ENCODE data around the gene TRAK1.

Gene TRAK1

DNA sequence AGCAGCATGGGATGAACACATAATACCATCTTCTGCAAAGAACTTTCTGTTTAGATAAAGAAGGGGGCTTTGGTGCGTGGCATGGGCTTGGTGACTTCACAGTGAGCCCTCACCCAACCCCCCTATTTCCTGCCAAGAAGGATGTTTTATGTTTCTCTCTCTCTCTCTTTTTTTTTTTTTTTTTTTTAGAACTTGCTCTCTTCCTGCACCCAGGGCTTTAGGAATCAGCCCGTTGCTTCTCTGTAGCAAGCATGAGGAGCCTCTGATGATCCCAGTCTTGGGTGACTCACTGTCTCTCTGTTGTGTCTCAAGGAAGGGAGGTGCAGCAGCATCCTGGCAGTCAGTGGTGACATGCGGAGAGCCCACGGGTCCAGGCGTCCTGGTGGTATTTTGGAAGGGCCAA lies 125.8 kb downstream of the TRAK1 start:
- Histone ChIP-seq H3K4me3 (ENCODE audit: low read length) (no peak overlapping the region), H3K9me3 (ENCODE audit: insufficient read depth, low read length) (no peaks in the 10 kb centered on the region), H4K20me1 (ENCODE audit: insufficient read depth, low read length) (0 out of 2 replicates have a peak, but pooled peaks cover 5% of the 10 kb centered on the region), H3K36me3 (replicated peaks; ENCODE audit: low read depth, low read length) (peaks cover 75% of the 10 kb centered on the region), H3K27ac (ENCODE audit: low read length) (no peak overlapping the region), H3K4me1 (ENCODE audit: low read length) (no peaks in the 10 kb centered on the region), H3K9ac (ENCODE audit: low read length) (no peak overlapping the region), H3K4me2 (ENCODE audit: low read length) (no peak overlapping the region), H3K27me3 (ENCODE audit: low read depth, low read length) (no peaks in the 10 kb centered on the region), H3K79me2 (ENCODE audit: low read length) (no peaks in the 10 kb centered on the region), H2AFZ (ENCODE audit: low read depth, low read length) (no peak overlapping the region)
- no peak for TF ChIP-seq EZH2phosphoT487 (IDR thresholded peaks at IDR 0.05; ENCODE audit: low read depth)
- TF ChIP-seq, protein P1, sequence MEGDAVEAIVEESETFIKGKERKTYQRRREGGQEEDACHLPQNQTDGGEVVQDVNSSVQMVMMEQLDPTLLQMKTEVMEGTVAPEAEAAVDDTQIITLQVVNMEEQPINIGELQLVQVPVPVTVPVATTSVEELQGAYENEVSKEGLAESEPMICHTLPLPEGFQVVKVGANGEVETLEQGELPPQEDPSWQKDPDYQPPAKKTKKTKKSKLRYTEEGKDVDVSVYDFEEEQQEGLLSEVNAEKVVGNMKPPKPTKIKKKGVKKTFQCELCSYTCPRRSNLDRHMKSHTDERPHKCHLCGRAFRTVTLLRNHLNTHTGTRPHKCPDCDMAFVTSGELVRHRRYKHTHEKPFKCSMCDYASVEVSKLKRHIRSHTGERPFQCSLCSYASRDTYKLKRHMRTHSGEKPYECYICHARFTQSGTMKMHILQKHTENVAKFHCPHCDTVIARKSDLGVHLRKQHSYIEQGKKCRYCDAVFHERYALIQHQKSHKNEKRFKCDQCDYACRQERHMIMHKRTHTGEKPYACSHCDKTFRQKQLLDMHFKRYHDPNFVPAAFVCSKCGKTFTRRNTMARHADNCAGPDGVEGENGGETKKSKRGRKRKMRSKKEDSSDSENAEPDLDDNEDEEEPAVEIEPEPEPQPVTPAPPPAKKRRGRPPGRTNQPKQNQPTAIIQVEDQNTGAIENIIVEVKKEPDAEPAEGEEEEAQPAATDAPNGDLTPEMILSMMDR (IDR thresholded peaks at IDR 0.05; ENCODE audit: low read depth, low read length) = no peak

DNA sequence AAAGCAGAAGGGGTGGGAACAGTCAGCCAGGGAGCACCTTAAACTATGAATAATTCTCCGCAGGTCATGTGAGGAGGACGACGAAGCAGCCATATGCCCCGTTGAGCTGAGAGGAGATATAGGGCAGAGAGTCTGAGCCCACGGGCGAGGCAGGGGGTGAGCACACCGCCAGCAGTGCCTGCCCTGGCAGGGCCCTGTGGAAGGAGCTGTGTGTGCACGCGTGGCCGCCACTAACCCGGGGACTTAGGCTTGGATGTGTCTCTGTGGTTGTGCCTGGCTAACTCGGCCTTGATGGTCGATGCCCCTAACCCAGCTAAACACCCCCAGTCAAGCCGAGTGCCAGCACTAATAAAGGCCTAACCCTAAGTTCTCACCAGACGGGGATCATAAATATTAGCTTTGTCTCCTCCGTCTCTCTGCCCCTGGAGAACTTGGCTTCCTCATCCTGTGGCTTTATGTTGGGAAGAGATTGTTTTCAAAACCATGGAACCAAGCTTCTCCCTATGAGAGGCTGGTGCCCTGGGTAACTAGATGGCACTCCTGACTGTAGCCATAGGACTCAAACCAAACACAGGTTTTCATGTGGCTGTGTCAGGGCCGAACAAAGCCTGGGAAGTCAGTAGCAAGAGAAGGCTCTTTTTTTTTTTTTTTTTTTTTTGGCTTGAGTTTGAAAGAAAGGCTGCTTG lies 129.4 kb downstream of the TRAK1 start:
- no peaks in the 10 kb centered on the region for H3K79me2 ChIP-seq (ENCODE audit: low read length)
- peaks cover 81% of the 10 kb centered on the region for H3K36me3 ChIP-seq (replicated peaks; ENCODE audit: low read depth, low read length)
- TF ChIP-seq EZH2phosphoT487 (IDR thresholded peaks at IDR 0.05; ENCODE audit: low read depth) = no peak
- TF ChIP-seq, protein P1 (IDR thresholded peaks at IDR 0.05; ENCODE audit: low read depth, low read length) = no peak
- H2AFZ ChIP-seq (ENCODE audit: low read depth, low read length) = no peak overlapping the region
- H4K20me1 ChIP-seq (ENCODE audit: insufficient read depth, low read length) = 0 out of 2 replicates have a peak, but pooled peaks cover 3% of the 10 kb centered on the region
- no peaks in the 10 kb centered on the region for H3K27me3 ChIP-seq (ENCODE audit: low read depth, low read length)
- no peak overlapping the region for H3K9ac ChIP-seq (ENCODE audit: low read length)
- H3K27ac ChIP-seq (ENCODE audit: low read length) = no peak overlapping the region
- H3K4me2 ChIP-seq (ENCODE audit: low read length) = no peak overlapping the region
- no peaks in the 10 kb centered on the region for H3K9me3 ChIP-seq (ENCODE audit: insufficient read depth, low read length)
- H3K4me1 ChIP-seq (ENCODE audit: low read length) = no peaks in the 10 kb centered on the region
- no peak overlapping the region for H3K4me3 ChIP-seq (ENCODE audit: low read length)

DNA sequence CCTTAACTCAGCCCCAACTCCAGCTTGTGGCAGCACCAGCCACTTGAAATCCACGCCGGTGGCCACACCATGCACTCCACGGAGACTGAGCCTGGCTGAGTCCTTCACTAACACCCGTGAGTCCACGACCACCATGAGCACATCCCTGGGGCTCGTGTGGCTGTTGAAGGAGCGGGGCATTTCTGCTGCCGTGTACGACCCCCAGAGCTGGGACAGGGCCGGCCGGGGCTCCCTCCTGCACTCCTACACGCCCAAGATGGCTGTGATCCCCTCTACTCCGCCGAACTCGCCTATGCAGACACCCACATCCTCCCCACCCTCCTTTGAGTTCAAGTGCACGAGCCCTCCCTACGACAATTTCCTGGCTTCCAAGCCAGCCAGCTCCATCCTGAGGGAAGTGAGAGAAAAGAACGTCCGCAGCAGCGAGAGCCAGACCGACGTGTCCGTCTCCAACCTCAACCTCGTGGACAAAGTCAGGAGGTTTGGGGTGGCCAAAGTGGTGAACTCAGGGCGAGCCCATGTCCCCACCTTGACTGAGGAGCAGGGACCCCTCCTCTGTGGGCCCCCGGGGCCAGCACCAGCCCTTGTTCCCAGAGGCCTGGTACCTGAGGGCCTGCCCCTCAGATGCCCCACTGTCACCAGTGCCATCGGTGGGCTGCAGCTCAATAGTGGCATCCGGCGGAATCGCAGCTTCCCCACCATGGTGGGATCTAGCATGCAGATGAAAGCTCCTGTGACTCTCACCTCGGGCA lies 132.0 kb downstream of the TRAK1 start:
- H3K36me3 ChIP-seq (replicated peaks; ENCODE audit: low read depth, low read length) = peaks cover 69% of the 10 kb centered on the region
- peaks cover 7% of the 10 kb centered on the region for H4K20me1 ChIP-seq (ENCODE audit: insufficient read depth, low read length)
- H3K4me1 ChIP-seq (ENCODE audit: low read length) = no peaks in the 10 kb centered on the region
- no peak overlapping the region for H3K27ac ChIP-seq (ENCODE audit: low read length)
- no peak overlapping the region for H3K4me2 ChIP-seq (ENCODE audit: low read length)
- H3K4me3 ChIP-seq (ENCODE audit: low read length) = no peak overlapping the region
- no peaks in the 10 kb centered on the region for H3K27me3 ChIP-seq (ENCODE audit: low read depth, low read length)
- H3K79me2 ChIP-seq (ENCODE audit: low read length) = no peaks in the 10 kb centered on the region
- TF ChIP-seq EZH2phosphoT487 (IDR thresholded peaks at IDR 0.05; ENCODE audit: low read depth) = no peak
- TF ChIP-seq, protein P1 (IDR thresholded peaks at IDR 0.05; ENCODE audit: low read depth, low read length) = no peak
- no peak overlapping the region for H3K9ac ChIP-seq (ENCODE audit: low read length)
- H3K9me3 ChIP-seq (ENCODE audit: insufficient read depth, low read length) = no peaks in the 10 kb centered on the region
- H2AFZ ChIP-seq (ENCODE audit: low read depth, low read length) = no peak overlapping the region

DNA sequence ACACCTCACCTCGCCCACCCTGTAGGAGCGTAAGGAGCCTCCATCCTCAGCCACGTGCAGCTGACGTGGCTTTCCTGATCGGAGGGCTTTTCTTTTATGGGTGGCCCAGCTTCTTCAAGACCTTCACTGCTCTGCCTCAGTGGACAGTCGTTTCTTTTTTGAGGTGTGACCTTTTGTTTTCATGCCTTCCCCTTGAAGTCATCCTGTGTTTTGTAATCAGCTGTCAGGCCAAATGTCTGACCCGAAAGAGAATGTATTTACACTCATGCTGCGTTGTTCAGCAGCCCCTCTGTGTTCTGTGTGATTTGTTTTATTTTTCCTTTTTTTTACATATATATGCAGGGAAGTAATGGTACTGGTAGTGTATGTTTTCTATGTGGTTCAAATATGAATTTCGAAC lies 133.0 kb downstream of the TRAK1 start:
- no peaks in the 10 kb centered on the region for H3K27me3 ChIP-seq (ENCODE audit: low read depth, low read length)
- TF ChIP-seq, protein P1 (IDR thresholded peaks at IDR 0.05; ENCODE audit: low read depth, low read length) = no peak
- TF ChIP-seq EZH2phosphoT487 (IDR thresholded peaks at IDR 0.05; ENCODE audit: low read depth) = no peak
- no peak overlapping the region for H3K4me2 ChIP-seq (ENCODE audit: low read length)
- no peak overlapping the region for H3K27ac ChIP-seq (ENCODE audit: low read length)
- peaks cover 7% of the 10 kb centered on the region for H4K20me1 ChIP-seq (ENCODE audit: insufficient read depth, low read length)
- H3K4me3 ChIP-seq (ENCODE audit: low read length) = no peak overlapping the region
- no peak overlapping the region for H3K9ac ChIP-seq (ENCODE audit: low read length)
- H3K9me3 ChIP-seq (ENCODE audit: insufficient read depth, low read length) = no peaks in the 10 kb centered on the region
- H3K4me1 ChIP-seq (ENCODE audit: low read length) = no peaks in the 10 kb centered on the region
- H3K36me3 ChIP-seq (replicated peaks; ENCODE audit: low read depth, low read length) = peaks cover 63% of the 10 kb centered on the region
- H2AFZ ChIP-seq (ENCODE audit: low read depth, low read length) = no peak overlapping the region
- H3K79me2 ChIP-seq (ENCODE audit: low read length) = no peaks in the 10 kb centered on the region

All from OCI-LY3 (cell line).